ENCODE data around the gene TTLL7. TPM values are rescaled to one million over a fixed set of nuclear protein-coding genes. Genes with fewer than 3 reads are reported as not detected.
"Not testable (repeated sequence)": the region's sequence is repeated elsewhere in the genome, so short reads cannot be mapped to it uniquely, and the experiment has no call there.

TTLL7 gene
- total RNA-seq, 2 donors from 2014 or later = 10.8 to 17.4 TPM

GRCh38 chr1:83994111-83994510 is 4.8 kb downstream of the TTLL7 start:
- no peaks in the 10 kb centered on the region for H3K36me3 ChIP-seq
- H3K4me3 ChIP-seq = no peak overlapping the region
- no peak for DNase-seq (ENCODE audit: low spot score)

DNA sequence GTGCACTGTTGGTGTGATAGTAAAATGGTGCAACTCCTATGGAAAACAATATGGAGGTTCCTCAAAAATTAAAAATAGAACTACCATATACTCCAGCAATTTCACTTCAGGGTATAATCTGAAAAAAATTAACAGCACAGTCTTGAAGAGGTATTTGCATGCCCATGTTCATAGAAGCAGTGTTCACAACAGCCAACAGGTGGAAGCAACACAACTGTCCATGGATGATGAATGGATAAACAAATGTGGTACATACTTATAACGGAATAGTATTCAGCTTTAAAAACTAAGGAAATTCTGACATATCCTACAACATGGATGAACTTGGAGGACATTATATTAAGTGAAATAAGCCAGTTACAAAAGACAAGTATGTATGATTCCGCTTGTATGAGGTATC is 8.2 kb downstream of the TTLL7 start:
- Histone ChIP-seq H3K4me1 (no peaks in the 10 kb centered on the region), H3K36me3 (no peaks in the 10 kb centered on the region), H3K4me3 (no peak overlapping the region), H3K27ac (no peak overlapping the region), H3K27me3 (no peaks in the 10 kb centered on the region), H3K9me3 (peaks cover 0 to 13% of the 10 kb centered on the region in 2 donors)
- TF ChIP-seq, protein P1, sequence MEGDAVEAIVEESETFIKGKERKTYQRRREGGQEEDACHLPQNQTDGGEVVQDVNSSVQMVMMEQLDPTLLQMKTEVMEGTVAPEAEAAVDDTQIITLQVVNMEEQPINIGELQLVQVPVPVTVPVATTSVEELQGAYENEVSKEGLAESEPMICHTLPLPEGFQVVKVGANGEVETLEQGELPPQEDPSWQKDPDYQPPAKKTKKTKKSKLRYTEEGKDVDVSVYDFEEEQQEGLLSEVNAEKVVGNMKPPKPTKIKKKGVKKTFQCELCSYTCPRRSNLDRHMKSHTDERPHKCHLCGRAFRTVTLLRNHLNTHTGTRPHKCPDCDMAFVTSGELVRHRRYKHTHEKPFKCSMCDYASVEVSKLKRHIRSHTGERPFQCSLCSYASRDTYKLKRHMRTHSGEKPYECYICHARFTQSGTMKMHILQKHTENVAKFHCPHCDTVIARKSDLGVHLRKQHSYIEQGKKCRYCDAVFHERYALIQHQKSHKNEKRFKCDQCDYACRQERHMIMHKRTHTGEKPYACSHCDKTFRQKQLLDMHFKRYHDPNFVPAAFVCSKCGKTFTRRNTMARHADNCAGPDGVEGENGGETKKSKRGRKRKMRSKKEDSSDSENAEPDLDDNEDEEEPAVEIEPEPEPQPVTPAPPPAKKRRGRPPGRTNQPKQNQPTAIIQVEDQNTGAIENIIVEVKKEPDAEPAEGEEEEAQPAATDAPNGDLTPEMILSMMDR (IDR thresholded peaks at IDR 0.05) = no peak
- DNase-seq (ENCODE audit: low spot score) = no peak

More at GRCh38 chr1:83994111-83994510, 4.8 kb downstream of the TTLL7 start:
- H3K9me3 ChIP-seq = no peaks in the 10 kb centered on the region
- no peak overlapping the region for H3K27ac ChIP-seq
- no peaks in the 10 kb centered on the region for H3K27me3 ChIP-seq
- H3K4me1 ChIP-seq = no peaks in the 10 kb centered on the region
- TF ChIP-seq, protein P1 (IDR thresholded peaks at IDR 0.05) = no peak

GRCh38 chr1:83985048-83985447 is 13.9 kb downstream of the TTLL7 start:
- Histone ChIP-seq H3K9me3 (peaks cover 0 to 28% of the 10 kb centered on the region in 2 donors), H3K4me1 (no peaks in the 10 kb centered on the region), H3K27me3 (no peaks in the 10 kb centered on the region), H3K4me3 (no peak overlapping the region), H3K27ac (no peak overlapping the region), H3K36me3 (no peaks in the 10 kb centered on the region)
- DNase-seq (ENCODE audit: low spot score) = no peak
- TF ChIP-seq, protein P1 (IDR thresholded peaks at IDR 0.05) = no peak

DNA sequence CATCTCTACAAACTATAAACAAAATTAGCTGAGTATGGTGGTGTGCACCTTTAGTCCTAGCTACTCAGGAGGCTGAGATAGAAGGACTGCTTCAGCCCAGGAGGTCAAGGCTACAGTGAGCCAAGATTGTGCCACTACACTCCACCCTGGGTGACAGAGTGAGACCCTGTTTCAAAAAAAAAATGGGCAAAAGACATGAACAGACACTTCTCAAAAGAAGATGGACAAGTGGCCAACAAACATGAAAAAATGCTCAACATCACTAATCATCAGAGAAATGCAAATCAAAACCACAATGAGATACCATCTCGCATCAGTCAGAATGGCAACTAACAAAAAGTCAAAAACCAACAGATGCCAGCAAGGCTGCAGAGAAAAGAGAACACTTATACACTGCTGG is 15.0 kb downstream of the TTLL7 start:
- H3K9me3 ChIP-seq = peaks cover 0 to 28% of the 10 kb centered on the region in 2 donors
- not testable (repeated sequence) for H3K27me3 ChIP-seq; H3K36me3 ChIP-seq; DNase-seq (ENCODE audit: low spot score); H3K27ac ChIP-seq; H3K4me1 ChIP-seq; H3K4me3 ChIP-seq

- no peak overlapping the region for H3K27ac ChIP-seq
- TF ChIP-seq, protein P1 (IDR thresholded peaks at IDR 0.05) = no peak
- DNase-seq (ENCODE audit: low spot score) = no peak
- no peaks in the 10 kb centered on the region for H3K27me3 ChIP-seq
- no peaks in the 10 kb centered on the region for H3K4me1 ChIP-seq
- H3K36me3 ChIP-seq = no peaks in the 10 kb centered on the region
- peaks cover 0 to 4% of the 10 kb centered on the region in 2 donors for H3K9me3 ChIP-seq
- no peak overlapping the region for H3K4me3 ChIP-seq
Observed at GRCh38 chr1:83978056-83978455, 20.9 kb downstream of the TTLL7 start.

GRCh38 chr1:83976920-83977319 is 22.0 kb downstream of the TTLL7 start:
- Histone ChIP-seq H3K9me3 (peaks cover 0 to 4% of the 10 kb centered on the region in 2 donors), H3K4me3 (no peak overlapping the region), H3K27me3 (no peaks in the 10 kb centered on the region), H3K27ac (no peak overlapping the region), H3K4me1 (no peaks in the 10 kb centered on the region), H3K36me3 (no peaks in the 10 kb centered on the region)
- no peak for DNase-seq (ENCODE audit: low spot score)
- TF ChIP-seq, protein P1 (IDR thresholded peaks at IDR 0.05) = no peak
